Stimulated activated naive B cell treated with anti-CD40 and anti-IgM and Interleukin-4, amounts not matched to agents 10 μg/mL and 1 μg/mL and 100 μg/mL, for 72 hours (primary cell): Measurements from ENCODE around the gene PLAGL1.

ENCODE experiments used
- ATAC-seq, 2 donors: fragments of 150-1000 bp; cut with Tn5 transposase; replicated peaks; 2 replicates each; pipeline ENCODE4 v1.10.0; 2021; ENCODE audit warnings: moderate library complexity in 1 of 2
- DNase-seq: peaks from one replicate; pipeline ENCODE4 v3.0.0; 2021
- H3K27ac Mint-ChIP-seq: one replicate; pipeline ENCODE4 v1.8.0; 2022; ENCODE audit warnings: mild to moderate bottlenecking, mixed read lengths
- H3K27me3 Mint-ChIP-seq, 2 donors: one replicate each; pipeline ENCODE4 v1.8.0; 2022; ENCODE audit warnings: mixed read lengths in 2 of 2
- H3K36me3 Mint-ChIP-seq, 2 donors: one replicate each; pipeline ENCODE4 v1.8.0; 2022; ENCODE audit warnings: mixed read lengths in 2 of 2, mild to moderate bottlenecking in 1 of 2
- H3K4me1 Mint-ChIP-seq, 2 donors: one replicate each; pipeline ENCODE4 v1.8.0; 2022; ENCODE audit warnings: mixed read lengths in 2 of 2, mild to moderate bottlenecking in 1 of 2
- H3K4me3 Mint-ChIP-seq, 2 donors: one replicate each; pipeline ENCODE4 v1.8.0; 2022; ENCODE audit warnings: mild to moderate bottlenecking in 2 of 2, mixed read lengths in 2 of 2, moderate library complexity in 1 of 2
- H3K9me3 Mint-ChIP-seq, 2 donors: one replicate each; pipeline ENCODE4 v1.8.0; 2022; ENCODE audit warnings: mixed read lengths in 2 of 2, mild to moderate bottlenecking in 1 of 2

PLAGL1 gene

GRCh38 chr6:143965503-143966171 is 42.4 kb downstream of the PLAGL1 start:
- H3K27ac Mint-ChIP-seq: no peak overlapping the region

GRCh38 chr6:143964674-143965081 is 43.4 kb downstream of the PLAGL1 start:
- DNase-seq (no peak), ATAC-seq (no peak)
- H3K36me3 Mint-ChIP-seq: peaks cover 35 to 44% of the 10 kb centered on the region in 2 donors
- H3K4me3 Mint-ChIP-seq: no peak overlapping the region
- no peaks in the 10 kb centered on the region for H3K27me3 Mint-ChIP-seq
- no peaks in the 10 kb centered on the region for H3K4me1 Mint-ChIP-seq
- H3K27ac Mint-ChIP-seq: no peak overlapping the region
- H3K9me3 Mint-ChIP-seq: no peaks in the 10 kb centered on the region

More at GRCh38 chr6:143965503-143966171, 42.4 kb downstream of the PLAGL1 start:
- no peaks in the 10 kb centered on the region for H3K4me1 Mint-ChIP-seq
- DNase-seq: no peak
- no peaks in the 10 kb centered on the region for H3K9me3 Mint-ChIP-seq
- ATAC-seq: no peak
- H3K36me3 Mint-ChIP-seq: peaks cover 35 to 44% of the 10 kb centered on the region in 2 donors
- no peaks in the 10 kb centered on the region for H3K27me3 Mint-ChIP-seq
- no peak overlapping the region for H3K4me3 Mint-ChIP-seq

- peaks cover 39 to 49% of the 10 kb centered on the region in 2 donors for H3K36me3 Mint-ChIP-seq
- DNase-seq (no peak), ATAC-seq (no peak)
- H3K27ac Mint-ChIP-seq: no peak overlapping the region
- no peak overlapping the region for H3K4me3 Mint-ChIP-seq
- H3K27me3 Mint-ChIP-seq: no peaks in the 10 kb centered on the region
- no peaks in the 10 kb centered on the region for H3K4me1 Mint-ChIP-seq
- no peaks in the 10 kb centered on the region for H3K9me3 Mint-ChIP-seq
These were observed 44.7 kb downstream of the PLAGL1 start for GRCh38 chr6:143963158-143963919.

- Mint-ChIP-seq H3K27ac (no peak overlapping the region), H3K9me3 (no peaks in the 10 kb centered on the region), H3K4me1 (no peaks in the 10 kb centered on the region), H3K27me3 (no peaks in the 10 kb centered on the region), H3K4me3 (no peak overlapping the region), H3K36me3 (peaks cover 32 to 45% of the 10 kb centered on the region in 2 donors)
- ATAC-seq: no peak
- DNase-seq: no peak
These were observed 45.9 kb downstream of the PLAGL1 start for GRCh38 chr6:143961886-143962878.

DNA sequence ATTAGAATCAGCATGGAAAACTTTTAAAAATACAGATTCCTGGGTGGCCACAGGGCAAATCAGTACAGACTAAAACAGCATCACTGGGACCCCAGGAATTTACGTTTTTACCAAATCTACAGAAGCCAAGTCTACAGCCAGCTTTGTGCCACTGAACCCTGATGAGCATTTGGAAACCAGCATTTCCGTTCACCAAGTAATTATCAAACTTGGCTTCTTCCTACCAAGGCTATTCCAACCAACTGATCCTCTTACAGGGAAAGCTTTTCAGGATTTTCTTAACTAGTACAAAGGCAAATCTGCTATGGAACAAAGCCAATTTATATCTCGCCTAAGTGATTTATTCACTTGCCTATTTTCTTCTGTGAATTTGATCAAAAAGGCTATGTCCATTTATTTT is 47.0 kb downstream of the PLAGL1 start:
- Mint-ChIP-seq H3K9me3 (no peaks in the 10 kb centered on the region), H3K27me3 (no peaks in the 10 kb centered on the region), H3K4me1 (no peaks in the 10 kb centered on the region), H3K36me3 (peaks cover 32 to 50% of the 10 kb centered on the region in 2 donors), H3K27ac (no peak overlapping the region), H3K4me3 (no peak overlapping the region)
- no peak for DNase-seq
- ATAC-seq: no peak

- peaks cover 22 to 39% of the 10 kb centered on the region in 2 donors for H3K36me3 Mint-ChIP-seq
- no peak overlapping the region for H3K27ac Mint-ChIP-seq
- H3K27me3 Mint-ChIP-seq: no peaks in the 10 kb centered on the region
- H3K4me3 Mint-ChIP-seq: no peak overlapping the region
- H3K4me1 Mint-ChIP-seq: no peaks in the 10 kb centered on the region
- ATAC-seq (no peak), DNase-seq (no peak)
- no peaks in the 10 kb centered on the region for H3K9me3 Mint-ChIP-seq
These were observed 48.1 kb downstream of the PLAGL1 start for GRCh38 chr6:143959927-143960326.

- Mint-ChIP-seq H3K27ac (no peak overlapping the region), H3K36me3 (peaks cover 17 to 32% of the 10 kb centered on the region in 2 donors), H3K4me1 (no peaks in the 10 kb centered on the region), H3K27me3 (no peaks in the 10 kb centered on the region), H3K9me3 (no peaks in the 10 kb centered on the region), H3K4me3 (no peak overlapping the region)
- no peak for ATAC-seq
- DNase-seq: no peak
These were observed 49.1 kb downstream of the PLAGL1 start for GRCh38 chr6:143958839-143959399.

DNA sequence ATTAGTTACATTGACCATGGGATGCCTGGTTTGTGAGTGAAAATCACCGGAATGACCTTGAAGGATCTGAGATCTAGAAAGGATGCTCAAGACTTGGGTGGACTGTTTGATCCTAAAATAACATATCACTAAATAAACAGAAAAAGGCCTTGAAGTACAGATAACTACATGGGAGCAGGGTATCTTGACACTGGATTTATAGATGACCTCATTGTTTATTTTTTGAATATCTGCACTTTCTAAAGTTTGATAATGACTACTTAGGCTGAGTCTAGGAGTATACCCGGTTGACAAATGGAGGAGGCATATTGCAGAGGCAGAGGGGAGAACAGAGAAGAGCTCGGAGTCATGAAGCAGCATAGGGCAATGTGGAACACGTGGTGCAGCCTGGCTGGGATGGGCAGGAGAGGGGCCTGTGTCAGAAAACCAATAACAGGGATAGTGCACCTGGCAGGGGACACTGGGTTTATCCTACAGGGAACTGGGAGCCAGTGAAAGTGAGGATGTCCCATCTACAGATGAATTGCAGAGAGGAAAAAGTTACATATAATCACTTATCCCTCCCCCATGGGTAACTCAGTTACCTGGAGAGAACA is 50.3 kb downstream of the PLAGL1 start:
- Mint-ChIP-seq H3K27ac (no peak overlapping the region), H3K36me3 (peaks cover 8 to 25% of the 10 kb centered on the region in 2 donors), H3K4me3 (no peak overlapping the region), H3K9me3 (no peaks in the 10 kb centered on the region), H3K27me3 (no peaks in the 10 kb centered on the region), H3K4me1 (no peaks in the 10 kb centered on the region)
- DNase-seq (no peak), ATAC-seq (no peak)

- H3K4me1 Mint-ChIP-seq: no peaks in the 10 kb centered on the region
- H3K4me3 Mint-ChIP-seq: no peak overlapping the region
- no peak for ATAC-seq
- H3K27ac Mint-ChIP-seq: no peak overlapping the region
- DNase-seq: no peak
- H3K9me3 Mint-ChIP-seq: no peaks in the 10 kb centered on the region
- no peaks in the 10 kb centered on the region for H3K27me3 Mint-ChIP-seq
- peaks cover 8 to 30% of the 10 kb centered on the region in 2 donors for H3K36me3 Mint-ChIP-seq
These were observed 52.1 kb downstream of the PLAGL1 start for GRCh38 chr6:143955971-143956370.

DNA sequence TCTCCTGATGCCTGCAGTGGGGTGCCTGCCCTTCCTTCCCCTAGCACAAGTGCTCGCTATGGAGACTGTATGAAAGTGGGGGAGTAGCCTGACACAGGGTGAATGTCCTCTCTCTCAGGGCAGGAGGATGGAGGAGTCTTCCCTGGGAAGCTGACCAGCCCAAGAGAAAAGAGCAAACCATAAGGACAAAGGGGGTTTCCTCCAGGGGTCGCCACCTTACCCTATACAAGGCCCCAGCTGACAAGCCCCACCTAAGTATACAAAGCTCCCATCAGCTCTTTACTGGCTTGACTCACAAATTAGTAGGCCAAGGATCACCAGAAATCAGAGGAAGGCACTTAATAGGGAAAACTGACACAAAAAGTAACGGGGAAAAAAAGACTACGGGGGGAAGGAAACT is 54.1 kb downstream of the PLAGL1 start:
- Mint-ChIP-seq H3K9me3 (no peaks in the 10 kb centered on the region), H3K27me3 (no peaks in the 10 kb centered on the region), H3K27ac (no peak overlapping the region), H3K36me3 (peaks cover 15 to 40% of the 10 kb centered on the region in 2 donors), H3K4me1 (no peaks in the 10 kb centered on the region), H3K4me3 (no peak overlapping the region)
- DNase-seq (no peak), ATAC-seq (no peak)

GRCh38 chr6:143952947-143953701 is 54.9 kb downstream of the PLAGL1 start:
- no peak for DNase-seq
- no peak overlapping the region for H3K4me3 Mint-ChIP-seq
- no peaks in the 10 kb centered on the region for H3K9me3 Mint-ChIP-seq
- no peak for ATAC-seq
- H3K27ac Mint-ChIP-seq: no peak overlapping the region
- no peaks in the 10 kb centered on the region for H3K27me3 Mint-ChIP-seq
- H3K4me1 Mint-ChIP-seq: no peaks in the 10 kb centered on the region
- H3K36me3 Mint-ChIP-seq: peaks cover 21 to 45% of the 10 kb centered on the region in 2 donors

DNA sequence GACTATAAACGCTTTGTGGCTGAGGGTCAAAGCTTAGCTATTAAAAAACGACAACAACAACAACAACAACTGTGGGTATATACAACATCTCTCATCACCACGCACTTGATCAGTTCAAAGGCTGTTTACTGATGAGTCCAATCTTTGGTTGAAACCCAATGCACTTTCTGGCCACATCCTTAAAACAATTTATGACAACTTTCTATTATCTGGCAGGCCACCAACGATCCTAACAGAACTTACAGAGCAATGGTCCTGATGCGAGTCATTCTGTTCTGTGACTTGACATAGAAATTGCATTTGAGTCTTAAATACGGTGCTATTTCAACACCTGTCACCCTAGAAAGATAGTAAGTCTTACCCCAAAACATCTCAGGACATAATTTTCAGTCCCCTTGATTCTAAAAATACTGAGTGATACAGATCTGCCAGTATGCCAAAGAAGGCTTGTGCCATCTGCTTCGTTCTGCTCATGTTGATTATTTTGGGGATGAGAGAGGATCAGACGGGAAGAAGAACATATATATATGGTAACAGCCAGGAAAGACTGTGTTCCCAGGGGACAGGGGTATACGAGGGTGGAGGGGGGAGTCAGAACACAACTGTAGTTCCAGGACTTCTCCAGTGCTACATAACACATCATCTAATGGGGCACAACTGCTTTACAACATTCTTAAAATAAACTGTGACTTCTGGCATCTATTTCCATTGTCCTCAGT is 55.8 kb downstream of the PLAGL1 start:
- H3K4me3 Mint-ChIP-seq: no peak overlapping the region
- no peak overlapping the region for H3K27ac Mint-ChIP-seq
- no peak for DNase-seq
- no peaks in the 10 kb centered on the region for H3K4me1 Mint-ChIP-seq
- peaks cover 1 to 3% of the 10 kb centered on the region in 2 donors for H3K9me3 Mint-ChIP-seq
- H3K36me3 Mint-ChIP-seq: peaks cover 30 to 50% of the 10 kb centered on the region in 2 donors
- H3K27me3 Mint-ChIP-seq: no peaks in the 10 kb centered on the region
- ATAC-seq: no peak

GRCh38 chr6:143950875-143951274 is 57.2 kb downstream of the PLAGL1 start:
- DNase-seq: no peak
- ATAC-seq: no peak
- H3K9me3 Mint-ChIP-seq: peaks cover 3 to 5% of the 10 kb centered on the region in 2 donors
- H3K27ac Mint-ChIP-seq: no peak overlapping the region
- no peaks in the 10 kb centered on the region for H3K27me3 Mint-ChIP-seq
- no peak overlapping the region for H3K4me3 Mint-ChIP-seq
- peaks cover 31 to 52% of the 10 kb centered on the region in 2 donors for H3K36me3 Mint-ChIP-seq
- H3K4me1 Mint-ChIP-seq: no peaks in the 10 kb centered on the region
